HUES6 (cell line): ENCODE results near the gene CERS6.
A peak's percentile ranks its signal among the peaks of the same experiment; 100 is the strongest.

Experiments
- H3K27ac ChIP-seq: 2 replicates; pipeline ENCODE4 v1.7.0; 2013; ENCODE audit warnings: low read depth, mild to moderate bottlenecking, low read length, inconsistent platforms
- H3K27me3 ChIP-seq: 2 replicates; pipeline ENCODE4 v1.6.1; 2013; ENCODE audit warnings: low read length; ENCODE audit not compliant: control insufficient read depth, insufficient read depth
- H3K36me3 ChIP-seq: 2 replicates; pipeline ENCODE4 v1.6.1; 2013; ENCODE audit warnings: low read length; ENCODE audit not compliant: control insufficient read depth, insufficient read depth
- H3K4me1 ChIP-seq: 2 replicates; pipeline ENCODE4 v1.6.1; 2013; ENCODE audit warnings: low read length; ENCODE audit not compliant: control insufficient read depth, insufficient read depth
- H3K4me3 ChIP-seq: 2 replicates; pipeline ENCODE4 v1.5.1; 2013; ENCODE audit warnings: low read depth, low read length
- H3K9ac ChIP-seq: one replicate; pipeline ENCODE4 v1.6.1; 2013; ENCODE audit warnings: mild to moderate bottlenecking, low read length
- H3K9me3 ChIP-seq: 2 replicates; pipeline ENCODE4 v1.6.1; 2013; ENCODE audit warnings: low read depth, low read length; ENCODE audit not compliant: control insufficient read depth, insufficient read depth

The CERS6 gene

DNA sequence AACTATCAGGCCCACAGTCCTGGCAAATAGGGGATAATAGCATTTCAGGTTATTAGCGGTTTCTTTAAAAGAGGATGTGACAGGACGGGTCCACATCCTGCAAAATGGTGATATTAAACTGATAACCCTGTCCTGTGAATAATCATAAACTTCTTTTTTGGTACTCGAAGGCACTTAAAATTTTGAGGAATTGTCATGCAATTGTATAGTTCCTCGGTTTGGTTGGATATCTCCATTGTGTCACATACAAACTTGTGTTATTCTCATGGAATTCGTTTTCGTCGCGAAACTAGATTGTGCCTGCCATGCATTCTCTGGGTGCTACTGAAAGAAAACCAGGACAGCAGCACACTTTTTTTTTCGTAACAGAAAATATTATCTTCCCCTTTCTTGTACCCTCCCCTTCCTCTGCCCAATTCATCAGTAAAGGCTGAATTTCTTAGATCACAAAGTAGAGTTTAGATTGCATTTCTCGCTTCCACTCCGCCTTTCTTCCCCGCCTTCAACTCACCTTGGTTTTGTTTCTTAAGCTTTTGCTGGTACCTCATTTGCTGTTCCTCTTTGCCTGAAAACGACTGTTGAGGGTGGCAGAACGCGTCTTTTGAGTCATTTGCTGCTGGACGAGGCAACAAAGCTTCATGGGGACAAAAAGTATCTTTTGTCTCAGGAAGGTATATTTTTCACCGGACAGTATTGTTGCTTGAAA is 1.3 kb downstream of the CERS6 start:
- Histone ChIP-seq H3K27ac (no peak overlapping the region), H3K9me3 (peaks cover 18% of the 10 kb centered on the region), H3K9ac (peak overlapping the region; percentile 77)

GRCh38 chr2:168458139-168458538 is 2.1 kb downstream of the CERS6 start:
- Histone ChIP-seq H3K27me3 (peaks cover 13% of the 10 kb centered on the region), H3K4me1 (peaks cover 7% of the 10 kb centered on the region; the same call in 1 of the 2 replicates), H3K9ac (no peak overlapping the region), H3K36me3 (no peaks in the 10 kb centered on the region), H3K27ac (no peak overlapping the region), H3K4me3 (peak overlapping the region; percentile 77), H3K9me3 (peaks cover 18% of the 10 kb centered on the region)

More for the DNA sequence above, 1.3 kb downstream of the CERS6 start:
- H3K4me3 ChIP-seq = peak overlapping the region; percentile 77
- H3K36me3 ChIP-seq = no peaks in the 10 kb centered on the region
- peaks cover 13% of the 10 kb centered on the region for H3K27me3 ChIP-seq
- H3K4me1 ChIP-seq = peaks cover 7% of the 10 kb centered on the region; the same call in 1 of the 2 replicates

- peaks cover 10% of the 10 kb centered on the region for H3K9me3 ChIP-seq
- H3K27me3 ChIP-seq = peaks cover 13% of the 10 kb centered on the region
- no peak overlapping the region for H3K4me3 ChIP-seq
- H3K27ac ChIP-seq = no peak overlapping the region
- peaks cover 7% of the 10 kb centered on the region; the same call in 1 of the 2 replicates for H3K4me1 ChIP-seq
- no peak overlapping the region for H3K9ac ChIP-seq
- no peaks in the 10 kb centered on the region for H3K36me3 ChIP-seq
Observed at GRCh38 chr2:168459256-168459655, 3.2 kb downstream of the CERS6 start.

DNA sequence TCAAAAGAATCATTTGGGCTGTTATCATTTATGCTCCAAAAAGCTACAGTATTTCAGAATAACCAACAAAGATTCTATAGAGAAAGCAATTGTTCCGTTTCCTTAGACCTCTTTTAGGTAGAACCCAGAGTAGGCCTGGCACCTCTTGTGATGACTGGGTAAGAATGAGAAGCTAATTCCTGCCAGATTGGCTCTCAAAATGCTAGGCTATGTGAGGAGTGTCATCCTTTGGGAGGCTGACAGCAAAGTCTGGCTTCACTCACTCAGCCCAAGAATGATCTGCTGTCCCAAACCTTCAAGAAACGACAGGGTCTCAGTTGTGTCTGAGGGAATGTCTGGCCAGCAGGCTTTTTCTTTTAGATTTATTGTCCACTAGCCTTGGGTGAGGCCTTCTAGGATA is 4.5 kb downstream of the CERS6 start:
- Histone ChIP-seq H3K9ac (no peak overlapping the region), H3K4me3 (no peak overlapping the region), H3K9me3 (no peaks in the 10 kb centered on the region)

GRCh38 chr2:168461178-168461941 is 5.3 kb downstream of the CERS6 start:
- no peak overlapping the region for H3K27ac ChIP-seq
- H3K4me3 ChIP-seq = no peak overlapping the region
- H3K27me3 ChIP-seq = peaks cover 10% of the 10 kb centered on the region
- H3K9ac ChIP-seq = no peak overlapping the region
- H3K36me3 ChIP-seq = no peaks in the 10 kb centered on the region
- no peaks in the 10 kb centered on the region for H3K9me3 ChIP-seq
- peaks cover 16% of the 10 kb centered on the region for H3K4me1 ChIP-seq

More for the DNA sequence above, 4.5 kb downstream of the CERS6 start:
- Histone ChIP-seq H3K36me3 (no peaks in the 10 kb centered on the region), H3K27me3 (peaks cover 10% of the 10 kb centered on the region), H3K27ac (no peak overlapping the region), H3K4me1 (peaks cover 10% of the 10 kb centered on the region; the same call in 1 of the 2 replicates)

GRCh38 chr2:168461942-168462331 is 5.9 kb downstream of the CERS6 start:
- H3K9me3 ChIP-seq = no peaks in the 10 kb centered on the region
- no peak overlapping the region for H3K9ac ChIP-seq
- H3K4me1 ChIP-seq = peaks cover 22% of the 10 kb centered on the region
- H3K27me3 ChIP-seq = peaks cover 10% of the 10 kb centered on the region
- H3K4me3 ChIP-seq = no peak overlapping the region
- no peak overlapping the region for H3K27ac ChIP-seq
- no peaks in the 10 kb centered on the region for H3K36me3 ChIP-seq

DNA sequence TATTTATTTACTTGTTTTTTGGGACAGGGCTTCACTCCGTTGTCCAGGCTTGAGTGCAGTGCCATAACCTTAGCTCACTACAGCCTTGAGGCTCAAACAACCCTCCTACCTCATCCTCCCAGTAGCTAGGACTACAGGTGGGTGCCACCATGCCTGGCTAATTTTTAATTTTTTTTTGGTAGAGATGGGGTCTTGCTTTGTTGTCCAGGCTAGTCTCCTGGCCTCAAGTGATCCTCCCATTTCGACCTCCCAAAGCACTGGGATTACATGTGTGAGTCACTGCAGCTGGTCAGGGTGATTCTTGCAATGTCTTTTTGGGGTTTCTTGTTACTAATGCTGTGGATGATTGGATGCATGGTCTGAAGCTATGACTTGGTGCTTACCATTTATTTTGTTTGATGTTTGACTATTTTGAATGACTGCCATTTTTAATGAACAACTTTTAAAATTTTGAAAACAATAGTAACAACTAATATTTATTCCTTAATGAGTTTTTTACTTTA is 6.5 kb downstream of the CERS6 start:
- H3K4me1 ChIP-seq = peaks cover 24% of the 10 kb centered on the region
- no peaks in the 10 kb centered on the region for H3K9me3 ChIP-seq

DNA sequence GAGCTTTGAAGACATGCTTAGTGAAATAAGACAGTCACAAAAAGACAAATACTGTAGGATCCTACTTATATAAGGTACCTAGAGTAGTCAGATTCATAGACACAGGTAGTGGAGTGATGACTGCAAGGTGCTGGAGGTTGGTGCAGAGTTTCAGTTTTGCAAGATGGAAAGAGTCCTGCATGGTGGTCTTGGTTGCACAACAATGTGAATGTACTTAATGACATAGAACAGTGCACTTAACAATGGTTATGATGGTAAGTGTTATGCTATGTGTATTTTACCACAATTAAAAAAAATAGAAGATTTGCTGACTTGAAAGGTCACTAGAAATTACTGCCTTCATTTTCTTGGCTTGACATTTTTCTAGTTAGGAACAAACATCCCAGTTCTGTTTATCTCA is 9.5 kb downstream of the CERS6 start:
- H3K36me3 ChIP-seq = no peaks in the 10 kb centered on the region
- H3K9ac ChIP-seq = no peak overlapping the region
- peaks cover 38% of the 10 kb centered on the region for H3K4me1 ChIP-seq
- no peak overlapping the region for H3K4me3 ChIP-seq
- no peak overlapping the region for H3K27ac ChIP-seq
- H3K9me3 ChIP-seq = no peaks in the 10 kb centered on the region
- H3K27me3 ChIP-seq = no peaks in the 10 kb centered on the region

More for the DNA sequence above, 6.5 kb downstream of the CERS6 start:
- Histone ChIP-seq H3K27ac (no peak overlapping the region), H3K9ac (no peak overlapping the region), H3K4me3 (no peak overlapping the region), H3K36me3 (no peaks in the 10 kb centered on the region), H3K27me3 (peaks cover 3% of the 10 kb centered on the region; the same call in 1 of the 2 replicates)

DNA sequence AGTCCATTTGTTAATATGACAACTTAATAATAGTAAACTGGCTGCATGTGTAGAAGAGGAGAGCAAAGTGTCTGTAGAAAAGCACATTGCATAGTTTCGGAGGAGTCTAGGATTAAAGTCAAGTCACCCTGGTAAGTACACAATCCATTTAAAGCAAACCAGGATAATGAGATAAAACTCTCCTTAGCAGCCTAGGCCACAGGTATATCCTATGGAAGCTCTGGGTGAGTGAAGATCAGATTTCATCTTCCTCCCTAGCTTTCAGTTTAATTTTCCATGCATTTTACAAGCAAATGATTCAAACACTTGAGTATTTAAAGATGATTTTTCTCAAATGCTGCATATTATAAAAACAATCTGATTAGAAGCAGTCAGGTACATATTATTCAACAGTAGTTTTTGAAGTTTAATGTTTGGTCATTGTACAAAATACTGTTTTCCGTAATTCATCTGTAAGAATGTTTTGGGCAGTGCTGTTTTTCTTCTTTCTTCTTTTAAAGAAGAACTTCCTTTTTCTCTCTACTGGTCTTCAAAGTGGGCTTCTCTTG is 10.2 kb downstream of the CERS6 start:
- Histone ChIP-seq H3K27me3 (no peaks in the 10 kb centered on the region), H3K4me3 (no peak overlapping the region), H3K36me3 (no peaks in the 10 kb centered on the region), H3K9ac (no peak overlapping the region), H3K4me1 (peaks cover 45% of the 10 kb centered on the region), H3K9me3 (no peaks in the 10 kb centered on the region), H3K27ac (no peak overlapping the region)

GRCh38 chr2:168466834-168467565 is 10.9 kb downstream of the CERS6 start:
- Histone ChIP-seq H3K9me3 (no peaks in the 10 kb centered on the region), H3K27me3 (no peaks in the 10 kb centered on the region), H3K36me3 (no peaks in the 10 kb centered on the region), H3K9ac (no peak overlapping the region), H3K4me3 (no peak overlapping the region), H3K4me1 (peaks cover 53% of the 10 kb centered on the region), H3K27ac (no peak overlapping the region)
